ENCODE results near the gene SALL1. TPM values are rescaled to one million over a fixed set of nuclear protein-coding genes. Genes with fewer than 3 reads are reported as not detected.

Gene SALL1
- total RNA-seq, 1 experiment from 2014 or later = not detected

GRCh38 chr16:51159865-51160264 lies 8.8 kb upstream of the SALL1 start:
- no peak for ATAC-seq
- H3K9me2 ChIP-seq (replicated peaks; ENCODE audit: low read length) = no peaks in the 10 kb centered on the region
- no peaks in the 10 kb centered on the region for H4K20me1 ChIP-seq (ENCODE audit: low read length)
- no peaks in the 10 kb centered on the region for H3K27me3 ChIP-seq (ENCODE audit: low read length)
- CTCF ChIA-PET = no interaction called here
- H3K9ac ChIP-seq (ENCODE audit: low read length) = no peak overlapping the region
- intact Hi-C loops (cut with micrococcal nuclease) = no loop called here
- H3F3A ChIP-seq (ENCODE audit: low read length, unreplicated experiment) = no peaks in the 10 kb centered on the region
- no peak overlapping the region for H3K4me3 ChIP-seq (ENCODE audit: low read length)
- BruUV-seq (replicated peaks) = no TSS peak
- H3K4me2 ChIP-seq (ENCODE audit: low read length) = no peak overlapping the region
- TF ChIP-seq CTCF (conservative IDR thresholded peaks at IDR 0.05; ENCODE audit: low read depth, low read length) (no peak), EZH2phosphoT487 (IDR thresholded peaks at IDR 0.05; ENCODE audit: borderline replicate concordance, low read length) (no peak), EZH2 (IDR thresholded peaks at IDR 0.05; ENCODE audit: low read length, unreplicated experiment) (no peak)
- no peak overlapping the region for H2AFZ ChIP-seq (ENCODE audit: low read length)
- POLR2A ChIA-PET (ENCODE audit: unreplicated experiment) = no interaction called here
- H3K36me3 ChIP-seq (ENCODE audit: low read depth, low read length) = no peaks in the 10 kb centered on the region
- no peaks in the 10 kb centered on the region for H3K4me1 ChIP-seq (ENCODE audit: insufficient read depth, low read length)
- no peak for DNase-seq
- no peaks in the 10 kb centered on the region for H3K9me3 ChIP-seq (ENCODE audit: low read length)
- H3K79me2 ChIP-seq (ENCODE audit: low read length) = no peaks in the 10 kb centered on the region
- H3K27ac ChIP-seq (ENCODE audit: low read length) = no peak overlapping the region

DNA sequence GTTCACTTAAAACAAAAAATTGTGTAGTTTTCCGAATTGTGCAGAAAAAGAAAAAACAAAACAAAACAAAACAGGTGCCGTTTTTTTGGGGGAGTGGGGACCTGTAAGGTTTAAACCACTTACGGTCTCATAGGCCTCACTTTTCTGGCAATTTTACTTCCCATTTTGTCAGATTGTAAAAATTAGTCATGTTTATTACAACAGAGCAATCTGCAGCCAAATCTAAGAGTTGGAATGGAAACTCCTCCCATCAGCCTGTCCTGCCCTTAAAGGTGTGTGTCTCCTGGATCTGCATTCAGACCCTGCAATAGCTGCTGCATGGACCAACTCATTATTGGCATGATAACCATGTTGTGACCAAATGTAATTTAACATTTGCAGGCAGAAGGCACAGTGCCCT lies 8.2 kb upstream of the SALL1 start:
- Histone ChIP-seq H4K20me1 (ENCODE audit: low read length) (no peaks in the 10 kb centered on the region), H3K4me1 (ENCODE audit: insufficient read depth, low read length) (no peaks in the 10 kb centered on the region), H3K9me2 (replicated peaks; ENCODE audit: low read length) (no peaks in the 10 kb centered on the region), H3K36me3 (ENCODE audit: low read depth, low read length) (no peaks in the 10 kb centered on the region), H2AFZ (ENCODE audit: low read length) (no peak overlapping the region), H3K27me3 (ENCODE audit: low read length) (no peaks in the 10 kb centered on the region), H3F3A (ENCODE audit: low read length, unreplicated experiment) (no peaks in the 10 kb centered on the region), H3K9me3 (ENCODE audit: low read length) (no peaks in the 10 kb centered on the region), H3K27ac (ENCODE audit: low read length) (no peak overlapping the region), H3K79me2 (ENCODE audit: low read length) (no peaks in the 10 kb centered on the region), H3K4me2 (ENCODE audit: low read length) (no peak overlapping the region), H3K9ac (ENCODE audit: low read length) (no peak overlapping the region), H3K4me3 (ENCODE audit: low read length) (no peak overlapping the region)
- DNase-seq (no peak), ATAC-seq (no peak)
- intact Hi-C loops (cut with micrococcal nuclease) = no loop called here
- ChIA-PET CTCF (no interaction called here), POLR2A (ENCODE audit: unreplicated experiment) (no interaction called here)
- no peak for TF ChIP-seq EZH2phosphoT487 (IDR thresholded peaks at IDR 0.05; ENCODE audit: borderline replicate concordance, low read length)
- TF ChIP-seq CTCF (conservative IDR thresholded peaks at IDR 0.05; ENCODE audit: low read depth, low read length) = no peak
- TF ChIP-seq EZH2 (IDR thresholded peaks at IDR 0.05; ENCODE audit: low read length, unreplicated experiment) = no peak
- no TSS peak for BruUV-seq (replicated peaks)

GRCh38 chr16:51157698-51158097 lies 6.6 kb upstream of the SALL1 start:
- Histone ChIP-seq H3K4me2 (ENCODE audit: low read length) (no peak overlapping the region), H2AFZ (ENCODE audit: low read length) (no peak overlapping the region), H3K9me3 (ENCODE audit: low read length) (no peaks in the 10 kb centered on the region), H3K9ac (ENCODE audit: low read length) (no peak overlapping the region), H3K4me3 (ENCODE audit: low read length) (no peak overlapping the region), H3K4me1 (ENCODE audit: insufficient read depth, low read length) (no peaks in the 10 kb centered on the region), H3K27ac (ENCODE audit: low read length) (no peak overlapping the region), H3F3A (ENCODE audit: low read length, unreplicated experiment) (no peaks in the 10 kb centered on the region), H3K27me3 (ENCODE audit: low read length) (no peaks in the 10 kb centered on the region), H3K79me2 (ENCODE audit: low read length) (no peaks in the 10 kb centered on the region), H3K36me3 (ENCODE audit: low read depth, low read length) (no peaks in the 10 kb centered on the region), H3K9me2 (replicated peaks; ENCODE audit: low read length) (no peaks in the 10 kb centered on the region), H4K20me1 (ENCODE audit: low read length) (no peaks in the 10 kb centered on the region)
- CTCF ChIA-PET = no interaction called here
- TF ChIP-seq CTCF (conservative IDR thresholded peaks at IDR 0.05; ENCODE audit: low read depth, low read length) (no peak), EZH2 (IDR thresholded peaks at IDR 0.05; ENCODE audit: low read length, unreplicated experiment) (no peak), EZH2phosphoT487 (IDR thresholded peaks at IDR 0.05; ENCODE audit: borderline replicate concordance, low read length) (no peak)
- no TSS peak for BruUV-seq (replicated peaks)
- POLR2A ChIA-PET (ENCODE audit: unreplicated experiment) = no interaction called here
- ATAC-seq (no peak), DNase-seq (no peak)
- intact Hi-C loops (cut with micrococcal nuclease) = no loop called here

Measured in PC-3 (cell line).